Measurements from ENCODE around the gene KRT73. TPM values are rescaled to one million over a fixed set of nuclear protein-coding genes. Genes with fewer than 3 reads are reported as not detected.

The KRT73 gene
- total and polyA plus RNA-seq, 9 of the 15 experiments (the other 6 are each of a cell fraction or from before 2014, with no cell fraction given) = 0.09 to 0.18 (median 0.13) TPM; not detected in 5

- no peak for ATAC-seq
- peaks cover 20 to 72% of the 10 kb centered on the region in 2 experiments; a peak in 4 of 5 replicates for H3K27me3 ChIP-seq (ENCODE audit: control insufficient read depth in 2 of 2, insufficient read depth in 2 of 2, low read length in 2 of 2)
- DNase-seq (ENCODE audit: extremely low read depth in 1 of 4, low spot score in 3 of 4) = no peak
- in situ Hi-C loops (cut with MboI) (no loop called here), intact Hi-C loops (cut with micrococcal nuclease) (no loop called here)
- POLR2A ChIA-PET = interaction anchor here (0.6 kb wide), 1 partner anchor 252 kb away, joined by 3 read pairs; no protein-coding TSS in a partner anchor
- H3K4me1 ChIP-seq (replicated peaks in 1 of 2; ENCODE audit: control insufficient read depth in 2 of 2, insufficient read depth in 2 of 2, low read length in 2 of 2) = peaks cover 0 to 4% of the 10 kb centered on the region in 2 experiments; a peak in 2 of 5 replicates
- H3K9ac ChIP-seq (ENCODE audit: insufficient read depth in 1 of 2, low read depth in 2 of 2, low read length in 2 of 2) = no peak overlapping the region
- peaks cover 3% of the 10 kb centered on the region for H3K9me1 ChIP-seq (ENCODE audit: control insufficient read depth, insufficient read depth, low read length)
- no peaks in the 10 kb centered on the region for H3K9me3 ChIP-seq (replicated peaks; ENCODE audit: control insufficient read depth, insufficient read depth, low read depth, low read length)
- H2AFZ ChIP-seq (ENCODE audit: low read depth, low read length) = no peak overlapping the region
- H3K36me3 ChIP-seq (ENCODE audit: control insufficient read depth, insufficient read depth, low read length) = no peaks in the 10 kb centered on the region
- H3K27ac ChIP-seq (ENCODE audit: extremely low read depth, low read depth, low read length) = no peak overlapping the region
- WGBS (ENCODE audit: insufficient coverage, low coverage, missing lambda C conversion rate) = 0% methylated on average over 12 of the region's 12 CpGs
- H3K4me2 ChIP-seq (ENCODE audit: insufficient read depth, low read length) = no peak overlapping the region
- TF ChIP-seq FOSL1 (tag; conservative IDR thresholded peaks at IDR 0.05) (no peak), BHLHE40 (IDR thresholded peaks at IDR 0.05; ENCODE audit: low read length) (no peak), HNRNPLL (IDR thresholded peaks at IDR 0.05; ENCODE audit: low read depth, low read length, poor library complexity, severe bottlenecking) (no peak), IFI16 (CRISPR knock-in tag; IDR thresholded peaks at IDR 0.05) (no peak), ZBTB43 (CRISPR knock-in tag; IDR thresholded peaks at IDR 0.05) (no peak), ZNF263 (CRISPR knock-in tag; IDR thresholded peaks at IDR 0.05; ENCODE audit: borderline replicate concordance) (no peak), ILK (tag; IDR thresholded peaks at IDR 0.05; ENCODE audit: borderline replicate concordance, low read depth) (no peak), ZNF282 (CRISPR knock-in tag; IDR thresholded peaks at IDR 0.05) (no peak), HDAC1 (IDR thresholded peaks at IDR 0.05) (no peak), ZNF140 (CRISPR knock-in tag; IDR thresholded peaks at IDR 0.05) (no peak), CBX3 (IDR thresholded peaks at IDR 0.05; ENCODE audit: borderline replicate concordance in 1 of 2, low read length in 2 of 2) (no peak), ZC3H8 (IDR thresholded peaks at IDR 0.05) (no peak), TAL1 (IDR thresholded peaks at IDR 0.05) (no peak), SAFB (IDR thresholded peaks at IDR 0.05; ENCODE audit: borderline replicate concordance, low read depth, low read length) (no peak), ZNF239 (CRISPR knock-in tag; IDR thresholded peaks at IDR 0.05) (no peak), ZNF121 (CRISPR knock-in tag; conservative IDR thresholded peaks at IDR 0.05) (no peak), FOXM1 (IDR thresholded peaks at IDR 0.05; ENCODE audit: low read depth) (no peak), FOXM1 (CRISPR knock-in tag; IDR thresholded peaks at IDR 0.05; ENCODE audit: low read depth) (no peak), CBX1 (IDR thresholded peaks at IDR 0.05; ENCODE audit: low read depth) (no peak), ZNF133 (CRISPR knock-in tag; IDR thresholded peaks at IDR 0.05) (no peak), ZNF584 (CRISPR knock-in tag; IDR thresholded peaks at IDR 0.05; ENCODE audit: low read depth) (no peak)
- H4K20me1 ChIP-seq (replicated peaks; ENCODE audit: control insufficient read depth, insufficient read depth, low read length) = peaks cover 19% of the 10 kb centered on the region; the same call in 1 of the 2 replicates
- no TSS peak for BruUV-seq (replicated peaks)
- no peak for FAIRE-seq
- CTCF ChIA-PET (ENCODE audit: low intra/inter-chr PET ratio) = no interaction called here
- no peaks in the 10 kb centered on the region for H3K79me2 ChIP-seq (ENCODE audit: control insufficient read depth, insufficient read depth, low read length)
- H3K4me3 ChIP-seq = no peak overlapping the region
These were observed 50.2 kb downstream of the KRT73 start for GRCh38 chr12:52568111-52568510.
